ENCODE data around the gene KCNQ5.

Gene KCNQ5

DNA sequence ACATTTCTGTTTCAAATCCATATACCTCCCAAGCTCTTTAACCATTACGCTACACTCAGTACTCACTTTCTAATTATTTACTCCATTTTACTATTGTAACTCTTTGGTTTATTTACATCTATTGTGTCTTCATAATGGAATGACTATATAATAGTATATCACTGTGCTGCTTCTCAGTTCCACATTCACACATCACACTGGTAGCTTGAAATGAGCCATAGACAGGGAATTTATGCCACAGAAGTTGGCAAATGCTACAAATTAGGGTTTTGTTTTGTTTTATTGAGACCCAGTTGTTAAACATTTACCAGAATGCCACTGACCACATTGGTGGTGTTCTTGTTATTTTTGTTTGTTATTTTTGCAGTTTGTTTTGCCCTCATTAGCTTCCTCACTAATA, 213.9 kb downstream of the KCNQ5 start:
- TF ChIP-seq EZH2phosphoT487 (IDR thresholded peaks at IDR 0.05; ENCODE audit: low read depth), result no peak
- TF ChIP-seq, protein P1, sequence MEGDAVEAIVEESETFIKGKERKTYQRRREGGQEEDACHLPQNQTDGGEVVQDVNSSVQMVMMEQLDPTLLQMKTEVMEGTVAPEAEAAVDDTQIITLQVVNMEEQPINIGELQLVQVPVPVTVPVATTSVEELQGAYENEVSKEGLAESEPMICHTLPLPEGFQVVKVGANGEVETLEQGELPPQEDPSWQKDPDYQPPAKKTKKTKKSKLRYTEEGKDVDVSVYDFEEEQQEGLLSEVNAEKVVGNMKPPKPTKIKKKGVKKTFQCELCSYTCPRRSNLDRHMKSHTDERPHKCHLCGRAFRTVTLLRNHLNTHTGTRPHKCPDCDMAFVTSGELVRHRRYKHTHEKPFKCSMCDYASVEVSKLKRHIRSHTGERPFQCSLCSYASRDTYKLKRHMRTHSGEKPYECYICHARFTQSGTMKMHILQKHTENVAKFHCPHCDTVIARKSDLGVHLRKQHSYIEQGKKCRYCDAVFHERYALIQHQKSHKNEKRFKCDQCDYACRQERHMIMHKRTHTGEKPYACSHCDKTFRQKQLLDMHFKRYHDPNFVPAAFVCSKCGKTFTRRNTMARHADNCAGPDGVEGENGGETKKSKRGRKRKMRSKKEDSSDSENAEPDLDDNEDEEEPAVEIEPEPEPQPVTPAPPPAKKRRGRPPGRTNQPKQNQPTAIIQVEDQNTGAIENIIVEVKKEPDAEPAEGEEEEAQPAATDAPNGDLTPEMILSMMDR (IDR thresholded peaks at IDR 0.05; ENCODE audit: low read depth, low read length), result no peak
- no peak overlapping the region for H3K4me2 ChIP-seq (ENCODE audit: low read length)

DNA sequence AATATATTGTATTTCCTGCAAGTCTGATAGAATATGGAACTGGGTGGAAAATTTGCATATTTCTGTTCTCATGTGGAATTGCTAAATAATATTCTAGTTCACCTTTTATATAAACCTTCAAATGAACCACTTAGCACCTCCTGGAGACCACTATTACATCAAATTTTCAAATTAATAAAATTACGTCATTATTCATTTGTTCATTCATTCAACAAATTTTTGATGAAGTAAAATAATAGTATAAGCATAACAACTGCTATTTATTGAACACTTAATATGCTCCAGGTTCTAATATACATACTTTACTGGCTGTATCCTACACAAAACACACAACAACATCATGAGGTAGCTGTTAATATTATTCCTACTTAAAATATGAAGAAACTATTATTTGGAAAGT, 215.1 kb downstream of the KCNQ5 start:
- Histone ChIP-seq H2AFZ (ENCODE audit: low read depth, low read length) (no peak overlapping the region), H3K4me1 (ENCODE audit: low read length) (no peaks in the 10 kb centered on the region), H4K20me1 (ENCODE audit: insufficient read depth, low read length) (no peaks in the 10 kb centered on the region), H3K36me3 (replicated peaks; ENCODE audit: low read depth, low read length) (no peaks in the 10 kb centered on the region), H3K9me3 (ENCODE audit: insufficient read depth, low read length) (no peaks in the 10 kb centered on the region), H3K27me3 (ENCODE audit: low read depth, low read length) (no peaks in the 10 kb centered on the region), H3K79me2 (ENCODE audit: low read length) (no peaks in the 10 kb centered on the region), H3K4me3 (ENCODE audit: low read length) (no peak overlapping the region), H3K9ac (ENCODE audit: low read length) (no peak overlapping the region), H3K4me2 (ENCODE audit: low read length) (no peak overlapping the region), H3K27ac (ENCODE audit: low read length) (no peak overlapping the region)
- TF ChIP-seq EZH2phosphoT487 (IDR thresholded peaks at IDR 0.05; ENCODE audit: low read depth), result no peak
- TF ChIP-seq, protein P1 (IDR thresholded peaks at IDR 0.05; ENCODE audit: low read depth, low read length), result no peak

More for the DNA sequence above, 213.9 kb downstream of the KCNQ5 start:
- Histone ChIP-seq H3K4me3 (ENCODE audit: low read length) (no peak overlapping the region), H3K9ac (ENCODE audit: low read length) (no peak overlapping the region), H3K27me3 (ENCODE audit: low read depth, low read length) (no peaks in the 10 kb centered on the region), H3K79me2 (ENCODE audit: low read length) (no peaks in the 10 kb centered on the region), H3K27ac (ENCODE audit: low read length) (no peak overlapping the region), H3K36me3 (replicated peaks; ENCODE audit: low read depth, low read length) (no peaks in the 10 kb centered on the region), H3K4me1 (ENCODE audit: low read length) (no peaks in the 10 kb centered on the region), H2AFZ (ENCODE audit: low read depth, low read length) (no peak overlapping the region), H4K20me1 (ENCODE audit: insufficient read depth, low read length) (no peaks in the 10 kb centered on the region), H3K9me3 (ENCODE audit: insufficient read depth, low read length) (no peaks in the 10 kb centered on the region)

DNA sequence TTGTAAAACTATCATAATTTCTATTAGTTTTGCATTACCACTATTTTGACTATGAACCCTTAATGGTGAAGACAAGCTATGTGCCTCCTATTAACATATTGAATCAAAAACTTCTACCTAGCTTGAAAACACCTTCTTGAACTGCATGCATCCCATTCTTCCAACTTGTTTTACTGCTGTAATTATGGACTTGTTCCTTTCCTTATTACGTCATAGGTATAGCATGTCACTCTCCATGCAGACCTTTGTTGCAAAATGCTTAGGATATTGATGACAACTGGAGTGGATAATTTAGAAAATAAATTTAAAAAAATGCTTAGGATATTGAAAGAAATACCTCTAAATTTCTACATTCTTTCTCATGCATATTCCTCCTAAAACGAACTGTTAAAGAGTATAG, 219.3 kb downstream of the KCNQ5 start:
- H3K79me2 ChIP-seq (ENCODE audit: low read length), result no peaks in the 10 kb centered on the region
- H4K20me1 ChIP-seq (ENCODE audit: insufficient read depth, low read length), result no peaks in the 10 kb centered on the region
- H3K27me3 ChIP-seq (ENCODE audit: low read depth, low read length), result no peaks in the 10 kb centered on the region
- no peak overlapping the region for H2AFZ ChIP-seq (ENCODE audit: low read depth, low read length)
- H3K4me2 ChIP-seq (ENCODE audit: low read length), result no peak overlapping the region
- H3K4me3 ChIP-seq (ENCODE audit: low read length), result no peak overlapping the region
- no peak overlapping the region for H3K27ac ChIP-seq (ENCODE audit: low read length)
- H3K9me3 ChIP-seq (ENCODE audit: insufficient read depth, low read length), result no peaks in the 10 kb centered on the region
- H3K9ac ChIP-seq (ENCODE audit: low read length), result no peak overlapping the region
- TF ChIP-seq EZH2phosphoT487 (IDR thresholded peaks at IDR 0.05; ENCODE audit: low read depth), result no peak
- TF ChIP-seq, protein P1 (IDR thresholded peaks at IDR 0.05; ENCODE audit: low read depth, low read length), result no peak
- no peaks in the 10 kb centered on the region for H3K36me3 ChIP-seq (replicated peaks; ENCODE audit: low read depth, low read length)
- no peaks in the 10 kb centered on the region for H3K4me1 ChIP-seq (ENCODE audit: low read length)

DNA sequence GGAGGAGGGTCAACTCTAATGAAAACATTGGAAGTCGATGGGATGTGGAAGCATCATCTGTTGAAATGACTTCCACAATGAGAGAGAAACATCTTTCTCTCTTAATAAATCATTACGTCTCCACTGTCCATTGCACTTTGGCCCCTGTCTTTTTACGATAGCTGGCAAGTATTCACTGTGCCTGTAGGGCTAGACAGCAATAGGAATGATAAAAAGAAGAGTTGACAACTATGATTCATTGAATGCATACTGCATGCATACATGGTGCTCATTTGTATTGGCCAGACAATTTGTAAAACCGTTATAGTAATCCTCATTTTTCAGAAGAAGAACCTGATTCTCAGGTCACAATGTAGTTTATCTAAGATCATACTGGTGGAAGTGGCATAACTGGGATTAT, 220.3 kb downstream of the KCNQ5 start:
- Histone ChIP-seq H3K4me3 (ENCODE audit: low read length) (no peak overlapping the region), H3K9me3 (ENCODE audit: insufficient read depth, low read length) (no peaks in the 10 kb centered on the region)

More for the DNA sequence above, 220.3 kb downstream of the KCNQ5 start:
- TF ChIP-seq, protein P1 (IDR thresholded peaks at IDR 0.05; ENCODE audit: low read depth, low read length), result no peak
- TF ChIP-seq EZH2phosphoT487 (IDR thresholded peaks at IDR 0.05; ENCODE audit: low read depth), result no peak
- Histone ChIP-seq H4K20me1 (ENCODE audit: insufficient read depth, low read length) (no peaks in the 10 kb centered on the region), H3K27me3 (ENCODE audit: low read depth, low read length) (no peaks in the 10 kb centered on the region), H3K27ac (ENCODE audit: low read length) (no peak overlapping the region), H3K36me3 (replicated peaks; ENCODE audit: low read depth, low read length) (no peaks in the 10 kb centered on the region), H3K4me2 (ENCODE audit: low read length) (no peak overlapping the region), H3K79me2 (ENCODE audit: low read length) (no peaks in the 10 kb centered on the region), H2AFZ (ENCODE audit: low read depth, low read length) (no peak overlapping the region), H3K4me1 (ENCODE audit: low read length) (no peaks in the 10 kb centered on the region), H3K9ac (ENCODE audit: low read length) (no peak overlapping the region)
